HepG2 (cell line): Measurements from ENCODE around the gene AFDN. TPM values are rescaled to one million over a fixed set of nuclear protein-coding genes. Genes with fewer than 3 reads are reported as not detected.
A peak's percentile ranks its signal among the peaks of the same experiment; 100 is the strongest.

Experiments
- ATAC-seq: fragments of 200-7000 bp; cut with Tn5 transposase; 3 replicates; pipeline ENCODE4 v1.9.1; 2020; ENCODE audit warnings: mild to moderate bottlenecking, moderate library complexity
- BruUV-seq: library from RNA; stranded (reverse); fragments of 400-500 nt; replicated peaks from 2 replicates; lab custom pipeline; 2021; lab: Mats Ljungman, UMichigan
- CTCF ChIA-PET: fragments of 300-600 bp; formaldehyde crosslinking; extraction: SDS; loops from one replicate; lab custom pipeline; 2021; ENCODE audit warnings: low total read pairs, inconsistent platforms, low intra/inter-chr PET ratio; lab: Yijun Ruan, JAX
- POLR2A ChIA-PET: fragments of 350-600 bp; sonication (Branson Sonifier 250); formaldehyde crosslinking; loops from one replicate; lab custom pipeline; 2020; ENCODE audit warnings: antibody characterized with exemption, inconsistent platforms; lab: Yijun Ruan, JAX
- DNase-seq: peaks from one replicate; pipeline ENCODE4 v3.0.0-alpha.2; 2015; ENCODE audit warnings: low spot score
- FAIRE-seq: peaks from 3 replicates; lab custom pipeline; 2011; peaks lifted over from hg19 to GRCh38; lab: Jason Lieb, UNC
- H2AFZ ChIP-seq: one replicate; pipeline ENCODE4 v1.6.1; 2011; ENCODE audit warnings: low read length, inconsistent platforms
- H3K27ac ChIP-seq: fragments of 300-600 bp; 3 replicates; pipeline ENCODE4 v1.8.0; 2011; ENCODE audit warnings: mixed run types, mild to moderate bottlenecking, mixed read lengths, low read length, inconsistent platforms; ENCODE audit not compliant: insufficient read depth; ENCODE audit errors: extremely low read length
- H3K27me3 ChIP-seq, 2 experiments: fragments of 200-600 bp in 1 of 2; 2 replicates in 1 of 2; 3 replicates in 1 of 2; pipeline versions ENCODE4 v1.6.0 to v1.8.0; 2011; ENCODE audit warnings: low read length in 2 of 2, mild to moderate bottlenecking in 2 of 2, moderate library complexity in 2 of 2, inconsistent platforms in 1 of 2; ENCODE audit not compliant: insufficient read depth in 2 of 2, control insufficient read depth in 1 of 2
- H3K36me3 ChIP-seq, 2 experiments: fragments of 200-600 bp in 1 of 2; replicated peaks in 1 of 2; 2 replicates in 1 of 2; 3 replicates in 1 of 2; pipeline versions ENCODE4 v1.5.1 to v1.8.0; 2011; ENCODE audit warnings: low read length in 2 of 2, inconsistent platforms in 1 of 2; ENCODE audit not compliant: insufficient read depth in 2 of 2, control insufficient read depth in 1 of 2
- H3K4me1 ChIP-seq: 2 replicates; pipeline ENCODE4 v1.5.1; 2012; ENCODE audit warnings: low read length, inconsistent platforms; ENCODE audit not compliant: insufficient read depth
- H3K4me2 ChIP-seq: 2 replicates; pipeline ENCODE4 v1.6.0; 2011; ENCODE audit warnings: low read depth, low read length, inconsistent platforms
- H3K4me3 ChIP-seq, 3 experiments: fragments of 200-600 bp in 1 of 3; sonication (generic), shearing (Covaris generic) in 1 of 3; replicated peaks in 1 of 3; 2 replicates each; pipeline ENCODE4 v1.5.1; 2011 to 2016; ENCODE audit warnings: low read length in 3 of 3, inconsistent platforms in 2 of 3, low read depth in 2 of 3, mild to moderate bottlenecking in 2 of 3, control low read depth in 1 of 3, mixed read lengths in 1 of 3; ENCODE audit not compliant: insufficient read depth in 1 of 3
- H3K79me2 ChIP-seq: one replicate; pipeline ENCODE4 v1.6.1; 2011; ENCODE audit warnings: low read length, inconsistent platforms; ENCODE audit not compliant: insufficient read depth
- H3K9ac ChIP-seq: 2 replicates; pipeline ENCODE4 v1.6.0; 2011; ENCODE audit warnings: mild to moderate bottlenecking, low read depth, low read length, inconsistent platforms; ENCODE audit not compliant: insufficient read depth
- H3K9me3 ChIP-seq: 2 replicates; pipeline ENCODE4 v1.5.1; 2012; ENCODE audit warnings: mild to moderate bottlenecking, low read length
- H4K20me1 ChIP-seq: 2 replicates; pipeline ENCODE4 v1.6.0; 2011; ENCODE audit warnings: inconsistent platforms, mild to moderate bottlenecking, low read length, moderate library complexity; ENCODE audit not compliant: insufficient read depth
- CHCHD3 ChIP-seq: sonication (generic); formaldehyde crosslinking; IDR thresholded peaks from 2 replicates; pipeline ENCODE4 v1.8.0; 2022; ENCODE audit warnings: mild to moderate bottlenecking, missing genetic modification reagents, moderate library complexity
- CHD2 ChIP-seq: IDR thresholded peaks from 2 replicates; pipeline ENCODE4 v1.6.1; 2011; ENCODE audit warnings: low read depth, low read length, improper control_type of control experiment
- GFI1 ChIP-seq: sonication (generic); formaldehyde crosslinking; IDR thresholded peaks from 2 replicates; pipeline ENCODE4 v1.5.0; 2020; ENCODE audit warnings: missing genetic modification reagents, mild to moderate bottlenecking, borderline replicate concordance
- HHEX ChIP-seq: IDR thresholded peaks from 2 replicates; pipeline ENCODE4 v1.6.1; 2016; ENCODE audit warnings: control low read depth
- MAFF ChIP-seq: IDR thresholded peaks from 2 replicates; pipeline ENCODE4 v1.6.1; 2011; ENCODE audit warnings: low read depth, low read length, improper control_type of control experiment
- MAFK ChIP-seq, 2 experiments: IDR thresholded peaks in 1 of 2; conservative IDR thresholded peaks in 1 of 2; 2 replicates each; pipeline ENCODE4 v1.6.1; 2011; ENCODE audit warnings: improper control_type of control experiment in 2 of 2, low read length in 2 of 2
- NR2F6 ChIP-seq, 2 experiments: IDR thresholded peaks; 2 replicates each; pipeline ENCODE4 v1.6.1; 2016; ENCODE audit warnings: antibody characterized with exemption in 1 of 2, mild to moderate bottlenecking in 1 of 2
- PHF21A ChIP-seq: sonication (generic); formaldehyde crosslinking; IDR thresholded peaks from 2 replicates; pipeline ENCODE4 v1.5.0; 2020; ENCODE audit warnings: mild to moderate bottlenecking, missing genetic modification reagents
- PPARG ChIP-seq: conservative IDR thresholded peaks from 2 replicates; pipeline ENCODE4 v1.6.1; 2016; ENCODE audit warnings: missing biosample characterization, missing genetic modification reagents
- TAF1 ChIP-seq: sonication (generic); formaldehyde crosslinking; IDR thresholded peaks from 2 replicates; pipeline ENCODE4 v1.4.0; 2020; ENCODE audit warnings: missing genetic modification reagents
- TAF15 ChIP-seq: fragments of 200-400 bp; formaldehyde crosslinking; IDR thresholded peaks from one replicate; pipeline ENCODE4 v1.6.1; 2018; ENCODE audit warnings: mild to moderate bottlenecking, low read depth, low read length; ENCODE audit not compliant: poor library complexity, severe bottlenecking
- ZEB1 ChIP-seq: IDR thresholded peaks from 2 replicates; pipeline ENCODE4 v1.6.1; 2012; ENCODE audit warnings: mild to moderate bottlenecking, low read depth, inconsistent platforms; ENCODE audit not compliant: insufficient replicate concordance
- ZNF253 ChIP-seq: sonication (generic); formaldehyde crosslinking; IDR thresholded peaks from 2 replicates; pipeline ENCODE4 v1.8.0; 2022; ENCODE audit warnings: mild to moderate bottlenecking, missing genetic modification reagents, borderline replicate concordance
- ZNF263 ChIP-seq: sonication (generic); formaldehyde crosslinking; IDR thresholded peaks from 2 replicates; pipeline ENCODE4 v1.4.0; 2020; ENCODE audit warnings: missing genetic modification reagents
- ZNF773 ChIP-seq: sonication (generic); formaldehyde crosslinking; IDR thresholded peaks from 2 replicates; pipeline ENCODE4 v1.4.0; 2020; ENCODE audit warnings: missing genetic modification reagents, borderline replicate concordance
- ZNF788 ChIP-seq: sonication (generic); formaldehyde crosslinking; IDR thresholded peaks from 2 replicates; pipeline ENCODE4 v1.5.0; 2020; ENCODE audit warnings: mild to moderate bottlenecking, missing genetic modification reagents, borderline replicate concordance
- WGBS: methylation state at CpG from one replicate; pipeline ENCODE4 v1.1.6; 2017; ENCODE audit warnings: low lambda C conversion rate; 5-methylcytosine and 5-hydroxymethylcytosine counted together
- in situ Hi-C: cut with HindIII; loops from 2 replicates; pipeline ENCODE4 v1.10.0; 2017; ENCODE audit warnings: low pct_unique_long_range_greater_than_20kb; ENCODE audit not compliant: extremely low pct_ligation_motif_present
- intact Hi-C: fragments of 100-400 bp; cut with micrococcal nuclease; formaldehyde crosslinking; loops from one replicate; pipeline ENCODE4 v1.10.0; 2022; ENCODE audit not compliant: unreplicated experiment
- polyA plus RNA-seq, 8 experiments: library from polyadenylated mRNA; depleted of rRNA in 3 of 8; stranded (reverse) in 7 of 8; unstranded in 1 of 8; fragments of >200 nt; fragmentation: Illumina TruSeq in 4 of 8; extraction: Trizol in 4 of 8; gene quantifications; 2 replicates each; pipeline versions ENCODE4 v1.2.1 to v1.2.3, GENCODE V29; 2011 to 2016; ENCODE audit warnings: low read depth in 4 of 8, missing spikeins in 1 of 8, mixed read lengths in 1 of 8; ENCODE audit not compliant: insufficient read depth in 1 of 8
- total RNA-seq, 5 experiments: library from RNA; depleted of rRNA; stranded (reverse); fragments of >200 nt; fragmentation: Illumina TruSeq; extraction: Trizol; gene quantifications; 2 replicates each; pipeline ENCODE4 v1.2.3, GENCODE V29; 2016; ENCODE audit warnings: low read depth in 1 of 5

Gene AFDN
- total and polyA plus RNA-seq, 2 of the 13 experiments (the other 11 are each of a cell fraction or from before 2014, with no cell fraction given), result 136 to 151 TPM

- Histone ChIP-seq H3K27ac (no peak overlapping the region), H3K4me2 (no peak overlapping the region), H3K9ac (no peak overlapping the region), H3K9me3 (peaks cover 8% of the 10 kb centered on the region), H3K4me1 (peaks cover 29% of the 10 kb centered on the region), H2AFZ (no peak overlapping the region), H3K79me2 (no peaks in the 10 kb centered on the region), H3K4me3 (no peak overlapping the region), H4K20me1 (no peaks in the 10 kb centered on the region), H3K36me3 (no peaks in the 10 kb centered on the region), H3K27me3 (peaks cover 2 to 19% of the 10 kb centered on the region in 2 experiments; a peak in 3 of 5 replicates)
- CTCF ChIA-PET, result no interaction called here
- POLR2A ChIA-PET, result no interaction called here
- in situ Hi-C loops (no loop called here), intact Hi-C loops (no loop called here)
- WGBS, result 72% methylated on average over 16 of the region's 18 CpGs
- BruUV-seq, result no TSS peak
- DNase-seq (no peak), ATAC-seq (no peak), FAIRE-seq (no peak)
- no peak for TF ChIP-seq ZEB1
- no peak for TF ChIP-seq ZNF773 (CRISPR knock-in tag)
- TF ChIP-seq CHD2, result no peak
- TF ChIP-seq HHEX (CRISPR knock-in tag), result no peak
- no peak for TF ChIP-seq NR2F6 (IDR thresholded peaks at IDR 0.05)
- TF ChIP-seq NR2F6 (CRISPR knock-in tag; IDR thresholded peaks at IDR 0.05), result no peak
- peak; percentile 23; the same call in 1 of the 2 replicates for TF ChIP-seq MAFF
- TF ChIP-seq PHF21A (CRISPR knock-in tag), result no peak
- TF ChIP-seq TAF1, result no peak
- TF ChIP-seq ZNF253 (CRISPR knock-in tag), result no peak
- TF ChIP-seq MAFK (conservative IDR thresholded peaks at IDR 0.05 in 1 of 2, IDR thresholded peaks at IDR 0.05 in 1 of 2; ENCODE audit: low read length in 2 of 2), result peak; percentile 37 to 57; a peak in 3 of 4 replicates
- TF ChIP-seq ZNF263 (CRISPR knock-in tag), result no peak
- no peak for TF ChIP-seq CHCHD3 (CRISPR knock-in tag)
- no peak for TF ChIP-seq TAF15
- TF ChIP-seq ZNF788 (CRISPR knock-in tag), result no peak
- no peak for TF ChIP-seq PPARG (CRISPR knock-in tag)
- TF ChIP-seq GFI1 (CRISPR knock-in tag), result no peak
Observed at GRCh38 chr6:168016721-168017525, 190.2 kb downstream of the AFDN start.
